ENCODE results near the gene SOX6. TPM values are rescaled to one million over a fixed set of nuclear protein-coding genes. Genes with fewer than 3 reads are reported as not detected.

Gene SOX6
- total RNA-seq, 2 donors from 2014 or later: 3.1 to 15.5 TPM

- no peaks in the 10 kb centered on the region for H3K27me3 ChIP-seq (replicated peaks; ENCODE audit: insufficient read depth)
- 85% methylated on average over 6 of the region's 6 CpGs for WGBS
- H3K4me1 ChIP-seq (replicated peaks): no peaks in the 10 kb centered on the region
- TF ChIP-seq POLR2AphosphoS5 (IDR thresholded peaks at IDR 0.05): no peak
- no peak overlapping the region for H3K4me3 ChIP-seq
- intact Hi-C loops (cut with DNase I): no loop called here
- no peak for DNase-seq (ENCODE audit: low spot score)
- H3K27ac ChIP-seq: no peak overlapping the region
- H3K9me3 ChIP-seq: no peaks in the 10 kb centered on the region
- H3K36me3 ChIP-seq: no peaks in the 10 kb centered on the region
Observed at GRCh38 chr11:16012125-16012751, 344.1 kb downstream of the SOX6 start.

GRCh38 chr11:16011396-16011795, 344.9 kb downstream of the SOX6 start:
- Histone ChIP-seq H3K4me1 (replicated peaks) (no peaks in the 10 kb centered on the region), H3K27ac (no peak overlapping the region), H3K4me3 (no peak overlapping the region), H3K27me3 (replicated peaks; ENCODE audit: insufficient read depth) (no peaks in the 10 kb centered on the region), H3K9me3 (no peaks in the 10 kb centered on the region), H3K36me3 (no peaks in the 10 kb centered on the region)
- intact Hi-C loops (cut with DNase I): no loop called here
- DNase-seq (ENCODE audit: low spot score): no peak
- TF ChIP-seq POLR2A (IDR thresholded peaks at IDR 0.05) (no peak), CTCF (IDR thresholded peaks at IDR 0.05) (no peak), POLR2AphosphoS5 (IDR thresholded peaks at IDR 0.05) (no peak)

DNA sequence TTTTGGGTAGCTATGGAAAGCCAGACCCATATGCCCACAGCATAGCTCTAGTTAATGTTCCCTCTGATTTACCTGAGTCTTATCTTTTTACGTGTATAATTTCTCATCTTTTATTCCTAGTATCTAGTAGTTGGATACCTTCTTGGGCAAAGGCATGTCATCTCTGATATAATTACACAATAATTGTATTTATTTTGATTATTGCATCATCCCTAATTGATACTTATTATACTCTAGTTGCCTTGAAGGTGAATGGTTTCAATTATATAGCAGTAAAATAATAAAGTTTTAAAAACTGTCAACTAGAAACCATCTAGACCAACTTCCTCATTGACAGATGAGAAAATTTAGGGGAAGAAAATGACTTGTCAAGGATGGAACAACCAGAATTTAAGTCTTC, 347.3 kb downstream of the SOX6 start:
- no peak overlapping the region for H3K27ac ChIP-seq
- WGBS: 94% methylated on average over 1 of the region's 1 CpG

GRCh38 chr11:16007514-16007913, 348.8 kb downstream of the SOX6 start:
- 98% methylated on average over 3 of the region's 3 CpGs for WGBS
- Histone ChIP-seq H3K27me3 (replicated peaks; ENCODE audit: insufficient read depth) (no peaks in the 10 kb centered on the region), H3K9me3 (no peaks in the 10 kb centered on the region), H3K36me3 (no peaks in the 10 kb centered on the region), H3K4me3 (no peak overlapping the region), H3K4me1 (replicated peaks) (no peaks in the 10 kb centered on the region), H3K27ac (no peak overlapping the region)
- DNase-seq (ENCODE audit: low spot score): no peak
- intact Hi-C loops (cut with DNase I): no loop called here
- TF ChIP-seq POLR2A (IDR thresholded peaks at IDR 0.05): no peak
- TF ChIP-seq POLR2AphosphoS5 (IDR thresholded peaks at IDR 0.05): no peak
- no peak for TF ChIP-seq CTCF (IDR thresholded peaks at IDR 0.05)

More for the DNA sequence above, 347.3 kb downstream of the SOX6 start:
- DNase-seq (ENCODE audit: low spot score): no peak
- Histone ChIP-seq H3K4me1 (replicated peaks) (no peaks in the 10 kb centered on the region), H3K9me3 (no peaks in the 10 kb centered on the region), H3K36me3 (no peaks in the 10 kb centered on the region), H3K27me3 (replicated peaks; ENCODE audit: insufficient read depth) (no peaks in the 10 kb centered on the region), H3K4me3 (no peak overlapping the region)
- TF ChIP-seq CTCF (IDR thresholded peaks at IDR 0.05) (no peak), POLR2AphosphoS5 (IDR thresholded peaks at IDR 0.05) (no peak), POLR2A (IDR thresholded peaks at IDR 0.05) (no peak)
- intact Hi-C loops (cut with DNase I): no loop called here

DNA sequence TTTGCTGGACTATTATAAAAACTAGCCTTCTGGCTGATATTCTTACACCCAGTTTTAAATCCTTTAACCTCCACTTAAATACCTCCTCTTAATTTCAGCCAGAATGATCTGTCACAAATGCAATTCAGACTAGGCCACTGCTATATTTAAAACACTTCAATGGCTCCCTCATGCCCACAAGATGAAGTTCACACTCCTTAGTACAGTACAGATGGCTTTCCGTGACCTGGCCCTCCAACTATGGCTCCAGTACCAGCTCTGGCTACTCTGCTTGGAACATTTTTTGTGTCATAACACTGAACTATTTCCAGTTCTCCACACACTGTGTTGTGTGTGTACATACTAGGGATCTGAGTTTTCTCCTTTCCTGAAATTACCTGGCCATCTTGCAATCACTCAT, 353.4 kb downstream of the SOX6 start:
- H3K4me1 ChIP-seq (replicated peaks): no peaks in the 10 kb centered on the region

More for the DNA sequence above, 353.4 kb downstream of the SOX6 start:
- Histone ChIP-seq H3K27me3 (replicated peaks; ENCODE audit: insufficient read depth) (no peaks in the 10 kb centered on the region), H3K36me3 (no peaks in the 10 kb centered on the region), H3K4me3 (no peak overlapping the region), H3K27ac (no peak overlapping the region), H3K9me3 (no peaks in the 10 kb centered on the region)
- TF ChIP-seq CTCF (IDR thresholded peaks at IDR 0.05) (no peak), POLR2A (IDR thresholded peaks at IDR 0.05) (no peak), POLR2AphosphoS5 (IDR thresholded peaks at IDR 0.05) (no peak)
- WGBS: 100% methylated on average over 1 of the region's 1 CpG
- no peak for DNase-seq (ENCODE audit: low spot score)
- intact Hi-C loops (cut with DNase I): no loop called here

Measured in prostate gland (tissue), 2 donors.